GM19099 (cell line): Measurements from ENCODE around the gene INPP5B.

Source experiments
- POLR2A ChIP-seq: IDR thresholded peaks from 3 replicates; pipeline ENCODE4 v1.6.1; 2011; ENCODE audit warnings: low read depth; ENCODE audit not compliant: insufficient read length; ENCODE audit errors: extremely low read depth

INPP5B gene

GRCh38 chr1:37836788-37837187, 110.1 kb downstream of the INPP5B start:
- TF ChIP-seq POLR2A = no peak

- TF ChIP-seq POLR2A = no peak
Measured at GRCh38 chr1:37831809-37832208, 115.0 kb downstream of the INPP5B start.

GRCh38 chr1:37831109-37831508, 115.7 kb downstream of the INPP5B start:
- no peak for TF ChIP-seq POLR2A

- no peak for TF ChIP-seq POLR2A
Measured at GRCh38 chr1:37828410-37829074, 118.3 kb downstream of the INPP5B start.

DNA sequence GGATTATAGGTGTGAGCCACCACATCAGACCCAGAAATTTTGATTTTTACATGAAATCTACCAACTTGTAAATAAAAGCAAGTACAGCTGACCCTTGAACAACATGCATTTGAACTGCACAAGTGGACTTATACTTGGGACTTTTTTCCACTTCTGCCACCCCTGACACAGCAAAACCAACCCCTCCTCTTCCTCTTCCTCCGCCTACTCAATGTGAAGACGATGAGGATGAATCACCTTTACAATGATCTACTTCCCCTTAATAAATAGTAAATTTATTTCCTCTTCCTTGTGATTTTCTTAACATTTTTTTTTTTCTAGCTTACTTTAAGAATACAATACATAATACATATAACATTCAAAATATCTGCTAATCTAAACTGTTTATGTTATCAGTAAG, 121.3 kb downstream of the INPP5B start:
- no peak for TF ChIP-seq POLR2A

- no peak for TF ChIP-seq POLR2A
Measured at GRCh38 chr1:37824001-37824400, 122.9 kb downstream of the INPP5B start.

- no peak for TF ChIP-seq POLR2A
Measured at GRCh38 chr1:37822906-37823815, 123.7 kb downstream of the INPP5B start.

DNA sequence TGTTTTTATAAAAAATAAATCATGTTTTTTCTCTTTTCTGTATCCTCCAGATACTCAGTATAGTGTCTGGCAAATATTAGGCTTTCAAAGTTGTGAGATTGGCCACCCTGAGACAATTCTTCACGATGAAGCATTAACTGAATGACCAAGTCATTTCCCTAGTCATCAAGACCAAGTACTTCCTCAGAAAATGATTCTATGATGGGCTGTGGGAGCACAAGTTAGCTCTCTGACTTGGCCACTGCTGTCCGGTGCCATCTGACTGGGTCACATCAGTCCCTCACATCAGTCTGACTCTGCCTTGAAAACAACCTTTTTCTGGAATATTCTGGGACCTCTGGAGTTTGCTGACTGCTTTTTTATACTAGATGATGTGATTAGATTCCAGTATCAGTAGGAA, 125.4 kb downstream of the INPP5B start:
- no peak for TF ChIP-seq POLR2A

DNA sequence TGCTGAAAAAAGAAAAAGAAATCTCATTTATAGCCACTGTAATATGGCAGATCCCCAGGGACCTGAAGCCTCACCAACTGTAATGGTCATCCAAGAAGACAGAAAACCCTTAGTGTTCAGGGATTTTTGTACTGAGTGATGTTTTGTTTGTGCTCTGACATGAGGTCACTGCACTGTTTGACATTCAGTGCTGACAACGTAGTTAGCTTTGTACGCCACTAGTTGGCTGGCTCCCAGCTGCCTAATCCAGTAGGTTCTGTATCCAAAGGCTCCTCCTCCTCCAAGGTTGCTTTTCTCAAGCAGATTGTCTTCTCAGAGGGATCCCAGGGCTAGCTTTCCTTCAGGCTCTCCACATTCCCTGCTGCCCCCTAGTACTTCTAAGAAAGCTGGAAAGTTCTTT, 129.4 kb downstream of the INPP5B start:
- TF ChIP-seq POLR2A = no peak

- no peak for TF ChIP-seq POLR2A
Measured at GRCh38 chr1:37814252-37814651, 132.6 kb downstream of the INPP5B start.

DNA sequence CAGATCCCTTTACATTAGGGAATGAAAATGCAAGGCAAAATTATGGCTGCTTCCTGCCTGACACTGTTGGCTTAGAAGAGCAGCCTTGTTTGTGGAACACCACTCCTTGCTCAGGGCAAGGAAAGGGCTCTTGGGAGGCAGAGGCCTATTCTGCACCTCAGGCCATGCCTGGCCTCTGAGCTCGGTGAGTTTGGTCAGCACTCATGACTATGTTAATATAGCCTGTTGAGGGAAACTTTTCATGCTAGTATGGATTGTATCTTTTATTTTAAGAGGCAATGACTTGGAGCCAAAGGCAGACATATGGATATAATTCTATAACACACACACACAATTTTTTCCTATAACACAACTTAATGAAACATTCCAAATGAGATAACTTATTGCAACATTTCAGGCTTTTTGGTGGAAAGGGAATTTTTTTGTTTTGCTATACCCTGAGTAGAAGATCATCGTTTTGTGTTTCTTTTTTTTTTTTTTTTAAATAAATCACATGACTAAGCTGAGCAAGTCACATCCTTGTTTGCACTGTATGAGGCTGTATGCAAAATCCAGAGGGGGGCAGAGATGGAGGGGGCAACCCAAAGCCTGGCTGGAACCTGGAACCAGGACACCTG, 133.2 kb downstream of the INPP5B start:
- TF ChIP-seq POLR2A = no peak

- no peak for TF ChIP-seq POLR2A
Measured at GRCh38 chr1:37811027-37811655, 135.7 kb downstream of the INPP5B start.
